ENCODE results near the gene CELSR1. TPM values are rescaled to one million over a fixed set of nuclear protein-coding genes. Genes with fewer than 3 reads are reported as not detected.

Gene CELSR1
- polyA plus RNA-seq, 1 experiment, result 1.0 TPM

- H3K36me3 ChIP-seq (ENCODE audit: control insufficient read depth, insufficient read depth, low read length), result peaks cover 50% of the 10 kb centered on the region
- POLR2A ChIA-PET, result no interaction called here
- no peak for TF ChIP-seq CTCF (IDR thresholded peaks at IDR 0.05; ENCODE audit: insufficient read depth, low read depth, low read length)
- no peak overlapping the region for H3K4me3 ChIP-seq (ENCODE audit: low read depth, low read length)
- H3K27me3 ChIP-seq (ENCODE audit: control insufficient read depth, insufficient read depth, low read length), result no peaks in the 10 kb centered on the region
- CTCF ChIA-PET, result interaction anchor here (1.1 kb wide), 1 partner anchor 194 kb away, joined by 3 read pairs; no protein-coding TSS in a partner anchor
- DNase-seq (ENCODE audit: low read depth), result no peak
Measured at GRCh38 chr22:46348099-46348695, 189.2 kb downstream of the CELSR1 start.

GRCh38 chr22:46347646-46348045 is 189.8 kb downstream of the CELSR1 start:
- POLR2A ChIA-PET, result no interaction called here
- no peaks in the 10 kb centered on the region for H3K27me3 ChIP-seq (ENCODE audit: control insufficient read depth, insufficient read depth, low read length)
- no peak for DNase-seq (ENCODE audit: low read depth)
- no peak overlapping the region for H3K4me3 ChIP-seq (ENCODE audit: low read depth, low read length)
- CTCF ChIA-PET, result interaction anchor here (1.0 to 1.1 kb wide), 2 partner anchors 8 to 194 kb away, joined by 3 read pairs; no protein-coding TSS in a partner anchor
- peaks cover 48% of the 10 kb centered on the region for H3K36me3 ChIP-seq (ENCODE audit: control insufficient read depth, insufficient read depth, low read length)
- TF ChIP-seq CTCF (IDR thresholded peaks at IDR 0.05; ENCODE audit: insufficient read depth, low read depth, low read length), result no peak

GRCh38 chr22:46346680-46347405 is 190.6 kb downstream of the CELSR1 start:
- TF ChIP-seq CTCF (IDR thresholded peaks at IDR 0.05; ENCODE audit: insufficient read depth, low read depth, low read length), result no peak
- Histone ChIP-seq H3K4me3 (ENCODE audit: low read depth, low read length) (no peak overlapping the region), H3K27me3 (ENCODE audit: control insufficient read depth, insufficient read depth, low read length) (no peaks in the 10 kb centered on the region), H3K36me3 (ENCODE audit: control insufficient read depth, insufficient read depth, low read length) (peaks cover 51% of the 10 kb centered on the region)
- ChIA-PET POLR2A (no interaction called here), CTCF (interaction anchor here (1.0 kb wide), 1 partner anchor 9 kb away, joined by 3 read pairs; no protein-coding TSS in a partner anchor)
- DNase-seq (ENCODE audit: low read depth), result no peak

- H3K4me3 ChIP-seq (ENCODE audit: low read depth, low read length), result no peak overlapping the region
- ChIA-PET CTCF (interaction anchor here (1.0 kb wide), 1 partner anchor 27 kb away, joined by 5 read pairs; no protein-coding TSS in a partner anchor), POLR2A (no interaction called here)
- H3K36me3 ChIP-seq (ENCODE audit: control insufficient read depth, insufficient read depth, low read length), result peaks cover 26% of the 10 kb centered on the region
- H3K27me3 ChIP-seq (ENCODE audit: control insufficient read depth, insufficient read depth, low read length), result no peaks in the 10 kb centered on the region
- TF ChIP-seq CTCF (IDR thresholded peaks at IDR 0.05; ENCODE audit: insufficient read depth, low read depth, low read length), result no peak
- no peak for DNase-seq (ENCODE audit: low read depth)
Measured at GRCh38 chr22:46340676-46341075, 196.7 kb downstream of the CELSR1 start.

- CTCF ChIA-PET, result no interaction called here
Measured at GRCh38 chr22:46339956-46340355, 197.5 kb downstream of the CELSR1 start.

More at GRCh38 chr22:46339956-46340355, 197.5 kb downstream of the CELSR1 start:
- no peak for DNase-seq (ENCODE audit: low read depth)
- Histone ChIP-seq H3K4me3 (ENCODE audit: low read depth, low read length) (no peak overlapping the region), H3K36me3 (ENCODE audit: control insufficient read depth, insufficient read depth, low read length) (peaks cover 25% of the 10 kb centered on the region), H3K27me3 (ENCODE audit: control insufficient read depth, insufficient read depth, low read length) (no peaks in the 10 kb centered on the region)
- POLR2A ChIA-PET, result no interaction called here
- TF ChIP-seq CTCF (IDR thresholded peaks at IDR 0.05; ENCODE audit: insufficient read depth, low read depth, low read length), result no peak
